ENCODE data around the gene ATP6V1C2.
"Not testable (repeated sequence)": the region's sequence is repeated elsewhere in the genome, so short reads cannot be mapped to it uniquely, and the experiment has no call there.

Gene ATP6V1C2

GRCh38 chr2:10772201-10772867 lies 50.9 kb downstream of the ATP6V1C2 start:
- DNase-seq: no peak

GRCh38 chr2:10772868-10773215 lies 51.4 kb downstream of the ATP6V1C2 start:
- no peak for DNase-seq

GRCh38 chr2:10773821-10774341 lies 52.5 kb downstream of the ATP6V1C2 start:
- DNase-seq: no peak

GRCh38 chr2:10774394-10774793 lies 53.0 kb downstream of the ATP6V1C2 start:
- DNase-seq: no peak

GRCh38 chr2:10775021-10775780 lies 53.8 kb downstream of the ATP6V1C2 start:
- DNase-seq: no peak

- DNase-seq: no peak
These were observed 54.4 kb downstream of the ATP6V1C2 start for GRCh38 chr2:10775831-10776230.

GRCh38 chr2:10776231-10776977 lies 55.0 kb downstream of the ATP6V1C2 start:
- peak; percentile 78 for DNase-seq

- no peak for DNase-seq
These were observed 55.8 kb downstream of the ATP6V1C2 start for GRCh38 chr2:10777111-10777841.

- no peak for DNase-seq
These were observed 56.7 kb downstream of the ATP6V1C2 start for GRCh38 chr2:10777842-10778723.

GRCh38 chr2:10778724-10779115 lies 57.3 kb downstream of the ATP6V1C2 start:
- no peak for DNase-seq

GRCh38 chr2:10779776-10780490 lies 58.5 kb downstream of the ATP6V1C2 start:
- DNase-seq: no peak

GRCh38 chr2:10780491-10780820 lies 59.0 kb downstream of the ATP6V1C2 start:
- no peak for DNase-seq

- not testable (repeated sequence) for DNase-seq
These were observed 59.4 kb downstream of the ATP6V1C2 start for GRCh38 chr2:10780821-10781220.

GRCh38 chr2:10781746-10782145 lies 60.3 kb downstream of the ATP6V1C2 start:
- no peak for DNase-seq

- no peak for DNase-seq
These were observed 62.0 kb downstream of the ATP6V1C2 start for GRCh38 chr2:10783421-10783820.

- DNase-seq: no peak
These were observed 63.3 kb downstream of the ATP6V1C2 start for GRCh38 chr2:10784719-10785118.

- DNase-seq: no peak
These were observed 63.8 kb downstream of the ATP6V1C2 start for GRCh38 chr2:10785260-10785659.

GRCh38 chr2:10786240-10786982 lies 65.0 kb downstream of the ATP6V1C2 start:
- no peak for DNase-seq

GRCh38 chr2:10787176-10787968 lies 65.9 kb downstream of the ATP6V1C2 start:
- no peak for DNase-seq

- no peak for DNase-seq
These were observed 67.4 kb downstream of the ATP6V1C2 start for GRCh38 chr2:10788855-10789254.

All from NCI-H2171 treated with DMSO at 0.1 percent for 48 hours (cell line).